ENCODE measurements around the gene PNPLA2.

- TF ChIP-seq CTCF (conservative IDR thresholded peaks at IDR 0.05 in 1 of 2, IDR thresholded peaks at IDR 0.05 in 1 of 2; ENCODE audit: low read depth in 1 of 2, low read length in 2 of 2), result no peak
- TF ChIP-seq EZH2 (IDR thresholded peaks at IDR 0.05; ENCODE audit: low read length, missing control alignments), result no peak
These were observed 26.8 kb upstream of the PNPLA2 start for GRCh38 chr11:791658-792534.
